H9 (cell line): ENCODE data around the gene CLEC3B. TPM values are rescaled to one million over a fixed set of nuclear protein-coding genes. Genes with fewer than 3 reads are reported as not detected.

Experiments used
- DNase-seq: peaks from one replicate; pipeline ENCODE4 v3.0.0-alpha.2; 2017
- H2AFZ ChIP-seq: one replicate; pipeline ENCODE4 v1.6.1; 2013; ENCODE audit warnings: mild to moderate bottlenecking, low read length, control low read depth, moderate library complexity
- H2AK5ac ChIP-seq: 2 replicates; pipeline ENCODE4 v1.6.1; 2013; ENCODE audit warnings: low read length, control low read depth, mixed read lengths; ENCODE audit not compliant: insufficient read length
- H2BK120ac ChIP-seq: one replicate; pipeline ENCODE4 v1.6.1; 2013; ENCODE audit warnings: low read depth, mild to moderate bottlenecking, low read length, control low read depth, inconsistent platforms; ENCODE audit not compliant: poor library complexity, severe bottlenecking
- H2BK12ac ChIP-seq: 2 replicates; pipeline ENCODE4 v1.6.1; 2013; ENCODE audit warnings: low read length, control low read depth, mixed read lengths, low read depth; ENCODE audit not compliant: insufficient read length
- H2BK15ac ChIP-seq: 2 replicates; pipeline ENCODE4 v1.6.1; 2013; ENCODE audit warnings: low read depth, low read length, control low read depth
- H2BK20ac ChIP-seq: one replicate; pipeline ENCODE4 v1.6.1; 2013; ENCODE audit warnings: low read depth, mild to moderate bottlenecking, low read length, control low read depth, inconsistent platforms; ENCODE audit not compliant: poor library complexity, severe bottlenecking
- H2BK5ac ChIP-seq: 2 replicates; pipeline ENCODE4 v1.6.1; 2013; ENCODE audit warnings: low read length, control low read depth, mixed read lengths; ENCODE audit not compliant: insufficient read length
- H3K14ac ChIP-seq: 2 replicates; pipeline ENCODE4 v1.6.1; 2013; ENCODE audit warnings: low read length, control low read depth; ENCODE audit not compliant: insufficient read depth
- H3K18ac ChIP-seq: 2 replicates; pipeline ENCODE4 v1.6.1; 2013; ENCODE audit warnings: low read depth, mild to moderate bottlenecking, mixed read lengths, low read length, control low read depth; ENCODE audit not compliant: insufficient read length
- H3K23ac ChIP-seq: 2 replicates; pipeline ENCODE4 v1.6.1; 2013; ENCODE audit warnings: low read length, control low read depth, mixed read lengths, low read depth; ENCODE audit not compliant: insufficient read length
- H3K23me2 ChIP-seq: 2 replicates; pipeline ENCODE4 v1.6.1; 2013; ENCODE audit warnings: low read depth, mild to moderate bottlenecking, mixed read lengths, low read length, control low read depth; ENCODE audit not compliant: insufficient read length, poor library complexity, severe bottlenecking
- H3K27ac ChIP-seq: 2 replicates; pipeline ENCODE4 v1.5.1; 2013; ENCODE audit warnings: low read length, control low read depth, mixed read lengths, low read depth; ENCODE audit not compliant: insufficient read length
- H3K27me3 ChIP-seq: 2 replicates; pipeline ENCODE4 v1.6.1; 2013; ENCODE audit warnings: low read length, control low read depth, inconsistent platforms; ENCODE audit not compliant: insufficient read depth
- H3K4ac ChIP-seq: 2 replicates; pipeline ENCODE4 v1.6.1; 2013; ENCODE audit warnings: low read depth, mild to moderate bottlenecking, control low read depth, inconsistent platforms, low read length, moderate library complexity
- H3K4me1 ChIP-seq: 2 replicates; pipeline ENCODE4 v1.6.1; 2013; ENCODE audit warnings: low read length, control low read depth, inconsistent platforms; ENCODE audit not compliant: insufficient read depth
- H3K4me2 ChIP-seq: 2 replicates; pipeline ENCODE4 v1.6.1; 2013; ENCODE audit warnings: low read length, control low read depth, mixed read lengths; ENCODE audit not compliant: insufficient read length, insufficient read depth
- H3K56ac ChIP-seq: 2 replicates; pipeline ENCODE4 v1.6.1; 2013; ENCODE audit warnings: low read depth, mild to moderate bottlenecking, mixed read lengths, low read length, control low read depth; ENCODE audit not compliant: insufficient read length
- H3K79me1 ChIP-seq: 2 replicates; pipeline ENCODE4 v1.6.1; 2013; ENCODE audit warnings: low read depth, mild to moderate bottlenecking, moderate library complexity, low read length, control low read depth, inconsistent platforms; ENCODE audit not compliant: insufficient read depth, poor library complexity, severe bottlenecking
- H3K79me2 ChIP-seq: 2 replicates; pipeline ENCODE4 v1.6.1; 2013; ENCODE audit warnings: low read length, control low read depth, inconsistent platforms; ENCODE audit not compliant: insufficient read depth
- H3K9ac ChIP-seq: 2 replicates; pipeline ENCODE4 v1.6.1; 2013; ENCODE audit warnings: low read length, control low read depth, mixed read lengths; ENCODE audit not compliant: insufficient read length; ENCODE audit errors: extremely low read depth
- H3K9me3 ChIP-seq: one replicate; pipeline ENCODE4 v1.6.1; 2013; ENCODE audit warnings: low read depth, low read length, inconsistent platforms; ENCODE audit not compliant: control insufficient read depth
- H3T11ph ChIP-seq: one replicate; pipeline ENCODE4 v1.6.1; 2013; ENCODE audit warnings: mild to moderate bottlenecking, low read length, control low read depth, inconsistent platforms
- H4K20me1 ChIP-seq: one replicate; pipeline ENCODE4 v1.6.1; 2013; ENCODE audit not compliant: control insufficient read depth, insufficient read length, insufficient read depth
- H4K5ac ChIP-seq: 2 replicates; pipeline ENCODE4 v1.6.1; 2013; ENCODE audit warnings: low read depth, mild to moderate bottlenecking, mixed read lengths, low read length, control low read depth; ENCODE audit not compliant: insufficient read length
- H4K8ac ChIP-seq: replicated peaks from 2 replicates; pipeline ENCODE4 v1.6.1; 2013; ENCODE audit warnings: low read length, control low read depth, mixed read lengths, low read depth; ENCODE audit not compliant: insufficient read length
- H4K91ac ChIP-seq: 2 replicates; pipeline ENCODE4 v1.6.1; 2013; ENCODE audit warnings: low read depth, mild to moderate bottlenecking, moderate library complexity, mixed read lengths, low read length, control low read depth; ENCODE audit not compliant: insufficient read length
- H3K27ac Mint-ChIP-seq, 3 experiments: 2 replicates in 2 of 3; 3 replicates in 1 of 3; pipeline ENCODE4 v1.8.0; 2020 to 2021; ENCODE audit warnings: mixed read lengths in 3 of 3, mild to moderate bottlenecking in 1 of 3, moderate library complexity in 1 of 3
- H3K27me3 Mint-ChIP-seq: 2 replicates; pipeline ENCODE4 v1.8.0; 2021; ENCODE audit warnings: low read depth, mild to moderate bottlenecking, moderate library complexity, mixed read lengths
- H3K36me3 Mint-ChIP-seq, 3 experiments: 2 replicates in 2 of 3; 3 replicates in 1 of 3; pipeline ENCODE4 v1.8.0; 2020 to 2021; ENCODE audit warnings: low read depth in 3 of 3, mixed read lengths in 3 of 3; ENCODE audit not compliant: insufficient read depth in 1 of 3
- H3K4me1 Mint-ChIP-seq, 2 experiments: 2 replicates each; pipeline ENCODE4 v1.8.0; 2020; ENCODE audit warnings: mixed read lengths in 2 of 2
- H3K4me3 Mint-ChIP-seq, 2 experiments: 2 replicates in 1 of 2; 3 replicates in 1 of 2; pipeline ENCODE4 v1.8.0; 2020 to 2021; ENCODE audit warnings: mild to moderate bottlenecking in 2 of 2, mixed read lengths in 2 of 2, moderate library complexity in 1 of 2
- H3K9me3 Mint-ChIP-seq, 2 experiments: 2 replicates in 1 of 2; 3 replicates in 1 of 2; pipeline ENCODE4 v1.8.0; 2020; ENCODE audit warnings: mild to moderate bottlenecking in 2 of 2, mixed read lengths in 2 of 2, moderate library complexity in 1 of 2
- CTCF ChIP-seq: fragments of 200-600 bp; sonication (generic); conservative IDR thresholded peaks from 3 replicates; pipeline ENCODE4 v1.8.0; 2021; ENCODE audit warnings: antibody characterized with exemption, mild to moderate bottlenecking
- WGBS: extraction: QIAGEN DNeasy Blood & Tissue Kit; methylation state at CpG from one replicate; pipeline ENCODE4 v1.1.7; 2013; ENCODE audit warnings: missing lambda C conversion rate, low lambda C conversion rate, mixed read lengths; ENCODE audit not compliant: insufficient read length; ENCODE audit errors: extremely low coverage; 5-methylcytosine and 5-hydroxymethylcytosine counted together
- total RNA-seq: library from RNA; stranded (reverse); gene quantifications from 2 replicates; pipeline ENCODE4 v1.2.1, GENCODE V29; 2021

The CLEC3B gene
- total RNA-seq, 1 experiment from 2014 or later = not detected

- H3K23ac ChIP-seq = no peak overlapping the region
- no peaks in the 10 kb centered on the region for H3K9me3 ChIP-seq
- H3K27ac ChIP-seq = no peak overlapping the region
- no peaks in the 10 kb centered on the region for H4K20me1 ChIP-seq
- H2AK5ac ChIP-seq = no peak overlapping the region
- H3K79me2 ChIP-seq = peaks cover 33% of the 10 kb centered on the region; the same call in 1 of the 2 replicates
- peaks cover 18% of the 10 kb centered on the region for H3K79me1 ChIP-seq
- H2AFZ ChIP-seq = no peak overlapping the region
- no peak overlapping the region for H2BK120ac ChIP-seq
- Mint-ChIP-seq H3K4me1 (peaks cover 19 to 20% of the 10 kb centered on the region in 2 experiments), H3K27me3 (no peaks in the 10 kb centered on the region), H3K4me3 (no peak overlapping the region), H3K27ac (peak overlapping the region in 1 of 3 experiments; percentile 44; a peak in 2 of 7 replicates), H3K36me3 (peaks cover 21 to 31% (median 21%) of the 10 kb centered on the region in 3 experiments), H3K9me3 (peaks cover 13 to 16% of the 10 kb centered on the region in 2 experiments; a peak in 4 of 5 replicates)
- WGBS = no CpG with 5 or more reads among the region's 4 CpGs
- no peak overlapping the region for H3K18ac ChIP-seq
- no peak overlapping the region for H3K9ac ChIP-seq
- H3K14ac ChIP-seq = no peak overlapping the region
- no peak overlapping the region for H4K8ac ChIP-seq
- DNase-seq = no peak
- no peak overlapping the region for H3K56ac ChIP-seq
- no peak overlapping the region for H2BK5ac ChIP-seq
- no peak for TF ChIP-seq CTCF
- no peak overlapping the region for H4K5ac ChIP-seq
- H2BK20ac ChIP-seq = no peak overlapping the region
- no peak overlapping the region for H3K4ac ChIP-seq
- H3T11ph ChIP-seq = no peak overlapping the region
- no peak overlapping the region for H4K91ac ChIP-seq
- H3K4me2 ChIP-seq = no peak overlapping the region
- no peaks in the 10 kb centered on the region for H3K23me2 ChIP-seq
- H3K4me1 ChIP-seq = no peaks in the 10 kb centered on the region
- no peak overlapping the region for H2BK15ac ChIP-seq
- no peaks in the 10 kb centered on the region for H3K27me3 ChIP-seq
- H2BK12ac ChIP-seq = no peak overlapping the region
These were observed 44.4 kb upstream of the CLEC3B start for GRCh38 chr3:44981751-44982150.
